CD4-positive, alpha-beta T cell treated with Interferon gamma for 1 hour (primary cell): Measurements from ENCODE around the gene KCND2.
"Not testable (repeated sequence)": the region's sequence is repeated elsewhere in the genome, so short reads cannot be mapped to it uniquely, and the experiment has no call there.

Experiments
- DNase-seq: peaks from one replicate; pipeline ENCODE4 v3.0.0-alpha.2; 2020

Gene KCND2

DNA sequence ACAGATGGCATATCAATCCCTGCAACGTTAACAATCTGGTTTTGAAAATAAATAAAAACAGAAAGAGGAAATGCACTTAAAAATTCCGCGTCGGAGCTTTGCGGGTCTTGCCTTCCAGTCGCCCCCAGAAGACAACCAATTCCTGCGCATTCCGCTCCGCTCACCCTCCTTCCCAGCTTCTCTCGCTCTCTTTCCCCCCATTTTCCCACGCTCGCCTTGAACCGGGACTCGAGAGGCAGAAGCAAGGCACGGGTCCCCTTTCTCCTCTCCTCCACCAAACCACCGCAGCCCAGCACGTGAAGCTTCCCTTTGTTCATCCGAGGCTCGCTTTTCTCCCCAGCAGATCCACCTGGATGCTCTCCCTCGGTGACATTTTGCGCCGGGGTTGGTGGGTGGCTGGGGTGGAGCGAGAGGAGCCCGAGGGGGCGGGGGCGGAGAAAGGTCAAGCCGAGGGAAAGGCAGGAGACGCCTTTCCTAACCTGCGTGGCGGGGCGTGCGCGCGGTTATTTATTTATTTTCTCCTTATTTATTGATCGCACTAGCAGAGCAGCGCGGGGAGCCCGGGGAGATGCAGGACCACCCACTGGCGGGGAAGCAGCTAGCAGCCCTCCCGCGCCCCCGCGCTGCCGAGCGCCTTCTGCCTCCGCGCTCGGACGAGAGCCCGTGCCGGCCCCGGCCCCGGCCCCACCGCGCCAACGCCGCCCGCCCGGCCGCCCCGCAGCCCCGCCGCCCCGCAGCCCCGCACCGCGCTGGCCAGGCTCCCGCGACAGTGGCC is at the start of gene KCND2:
KCND2 (plus strand) TSS at position 475 of the 775 bp plus-strand sequence.
- DNase-seq, result no peak

DNA sequence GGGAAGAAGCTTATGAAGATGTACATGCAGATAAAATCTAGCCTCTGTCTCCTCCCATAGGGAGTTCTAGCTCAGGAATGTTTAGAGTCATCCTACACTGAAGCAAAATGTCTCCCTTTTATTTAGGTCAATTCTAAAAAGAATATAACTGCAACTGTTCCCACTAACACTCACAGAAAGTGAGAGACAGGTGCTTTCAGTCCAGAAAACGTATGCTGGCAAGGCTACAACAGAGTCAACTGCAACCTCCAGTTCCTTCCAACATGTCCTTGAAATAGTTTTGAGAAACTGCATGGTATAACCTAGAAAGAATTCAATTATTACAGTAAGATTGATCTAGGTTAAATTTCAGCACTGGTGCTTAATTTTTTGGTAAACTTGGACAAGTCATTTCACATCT is 46.8 kb upstream of the KCND2 start:
- DNase-seq, result no peak

DNA sequence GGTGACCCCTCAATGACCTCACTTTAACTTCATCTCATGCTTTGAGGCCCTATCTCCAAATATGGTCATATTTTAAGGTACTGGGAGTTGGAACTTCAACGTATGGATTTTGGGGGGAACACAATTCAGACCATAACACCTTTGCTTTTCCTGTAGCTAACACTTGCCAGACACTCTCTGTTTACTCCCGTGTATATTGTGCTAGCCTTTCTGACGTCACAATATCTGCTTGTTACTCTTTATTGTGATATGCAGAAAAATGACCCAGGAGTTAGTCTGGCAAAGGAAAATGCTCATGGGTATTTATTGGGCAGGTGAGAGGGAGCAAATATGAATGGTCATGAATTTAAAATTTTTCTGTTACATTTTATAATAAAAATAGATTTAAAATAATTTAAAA is 45.7 kb upstream of the KCND2 start:
- DNase-seq, result no peak

DNA sequence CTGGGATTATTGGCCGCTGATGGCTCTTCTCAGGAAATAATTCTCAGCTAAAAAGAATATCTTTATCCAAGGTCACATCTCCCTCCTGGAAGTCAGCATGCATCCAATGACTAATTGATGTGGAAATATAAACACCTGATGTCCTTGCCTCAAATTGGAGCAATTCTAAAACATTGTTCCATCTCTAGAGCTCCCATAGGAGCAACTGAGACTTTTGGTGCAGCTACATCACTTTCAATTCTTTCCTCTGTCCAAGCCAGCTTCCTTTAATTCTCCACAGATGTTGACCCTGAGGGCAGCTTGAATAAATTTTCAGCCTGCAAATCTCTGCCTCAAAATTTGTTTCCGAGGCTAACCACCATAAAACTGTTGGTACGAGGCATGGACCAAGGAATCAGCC is 43.9 kb upstream of the KCND2 start:
- DNase-seq, result no peak

DNA sequence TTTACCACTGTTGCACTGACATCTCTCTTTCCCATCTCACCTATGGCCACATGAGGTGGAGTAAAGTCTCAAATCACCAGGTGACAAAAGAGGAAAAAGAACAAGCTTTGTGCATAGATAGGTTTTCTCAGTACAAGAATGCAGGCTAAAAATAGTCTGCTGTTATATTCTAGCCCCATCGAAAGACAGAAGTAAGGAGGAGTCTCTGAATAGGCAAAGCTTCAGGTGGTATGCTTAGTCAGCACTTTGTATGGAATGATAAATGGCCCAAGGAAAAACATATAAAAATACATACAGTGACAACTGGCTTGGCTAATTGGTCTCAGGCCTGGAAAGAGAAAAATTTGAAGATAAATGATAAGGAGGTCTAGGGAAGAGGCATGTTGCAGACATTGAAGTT is 39.6 kb upstream of the KCND2 start:
- DNase-seq, result no peak

DNA sequence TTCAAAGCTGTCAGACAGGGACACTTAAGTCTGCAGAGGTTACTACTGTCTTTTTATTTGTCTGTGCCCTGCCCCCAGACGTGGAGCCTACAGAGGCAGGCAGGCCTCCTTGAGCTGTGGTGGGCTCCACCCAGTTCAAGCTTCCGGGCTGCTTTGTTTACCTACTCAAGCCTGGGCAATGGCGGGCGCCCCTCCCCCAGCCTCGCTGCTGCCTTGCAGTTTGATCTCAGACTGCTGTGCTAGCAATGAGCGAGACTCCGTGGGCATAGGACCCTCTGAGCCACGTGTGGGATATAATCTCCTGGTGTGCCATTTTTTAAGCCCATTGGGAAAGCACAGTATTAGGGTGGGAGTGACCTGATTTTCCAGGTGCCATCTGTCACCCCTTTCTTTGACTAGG is 32.6 kb upstream of the KCND2 start:
- not testable (repeated sequence) for DNase-seq

DNA sequence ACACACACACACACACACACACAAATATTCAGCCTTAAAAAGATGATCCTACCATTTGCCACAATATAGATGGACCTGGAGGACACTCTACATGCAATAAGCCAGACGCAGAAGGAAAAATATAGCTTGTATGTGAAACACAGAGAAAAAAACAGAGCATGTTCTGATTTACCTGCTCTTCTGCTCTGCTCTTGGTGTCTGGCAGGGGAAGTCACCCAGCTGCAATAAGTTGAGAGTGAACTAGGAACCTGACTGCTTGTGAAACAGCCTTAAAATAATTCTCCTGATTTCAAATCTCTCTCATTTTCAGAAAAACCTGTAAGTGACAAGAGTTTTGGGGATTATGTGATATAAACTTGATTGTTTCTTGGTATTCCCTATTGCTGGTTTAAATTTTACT is 31.0 kb upstream of the KCND2 start:
- DNase-seq, result no peak

DNA sequence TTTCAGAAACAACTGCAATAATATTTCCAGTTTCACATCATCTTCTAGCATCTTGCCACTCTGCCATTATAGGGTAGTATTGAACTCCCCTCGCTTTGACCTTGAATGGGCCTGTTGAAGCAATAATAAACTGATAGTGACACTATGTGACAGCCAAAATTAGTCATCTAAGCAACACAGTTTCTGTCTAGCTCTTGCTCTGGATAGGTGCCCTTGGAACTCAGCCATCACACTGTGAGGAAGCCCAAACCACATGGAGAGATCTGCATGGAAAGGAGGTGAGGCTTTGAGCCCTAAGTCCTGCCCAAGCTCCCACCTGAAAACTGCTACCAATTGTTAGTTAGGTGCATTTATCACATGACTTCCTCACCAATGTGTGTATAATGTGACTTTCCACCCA is 18.1 kb upstream of the KCND2 start:
- no peak for DNase-seq

DNA sequence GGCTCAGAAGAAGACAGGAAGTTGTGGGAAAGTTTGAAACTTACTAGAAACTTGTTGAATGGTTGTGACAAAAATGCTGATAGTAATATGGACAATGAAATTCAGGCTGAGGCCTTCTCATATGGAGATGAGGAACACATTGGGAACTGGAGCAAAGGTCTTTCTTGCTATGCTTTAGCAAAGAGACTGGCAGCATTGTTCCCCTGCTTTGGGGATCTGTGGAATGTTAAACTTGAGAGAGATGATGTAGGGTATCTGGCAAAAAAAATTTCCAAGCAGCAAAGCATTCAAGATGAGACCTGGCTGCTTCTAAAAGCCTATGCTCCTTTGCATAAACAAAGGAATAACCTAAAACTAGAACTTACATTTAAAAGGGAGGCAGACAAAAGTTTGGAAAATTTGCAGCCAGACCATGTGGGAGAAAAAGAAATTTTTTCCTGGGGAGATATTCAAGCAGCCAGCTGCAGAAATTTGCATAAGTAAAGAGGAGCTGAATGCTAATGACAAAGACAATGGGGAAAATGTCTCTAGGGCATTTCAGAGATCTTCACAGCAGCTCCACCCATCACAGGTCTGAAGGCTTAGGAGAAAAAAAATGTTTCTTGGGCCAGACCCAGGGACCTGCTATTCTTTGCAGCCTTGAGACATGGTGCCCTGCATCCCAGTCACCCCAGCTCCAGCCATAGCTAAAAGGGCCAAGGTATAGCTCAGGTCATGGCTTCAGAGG is 16.5 kb upstream of the KCND2 start:
- DNase-seq, result no peak

DNA sequence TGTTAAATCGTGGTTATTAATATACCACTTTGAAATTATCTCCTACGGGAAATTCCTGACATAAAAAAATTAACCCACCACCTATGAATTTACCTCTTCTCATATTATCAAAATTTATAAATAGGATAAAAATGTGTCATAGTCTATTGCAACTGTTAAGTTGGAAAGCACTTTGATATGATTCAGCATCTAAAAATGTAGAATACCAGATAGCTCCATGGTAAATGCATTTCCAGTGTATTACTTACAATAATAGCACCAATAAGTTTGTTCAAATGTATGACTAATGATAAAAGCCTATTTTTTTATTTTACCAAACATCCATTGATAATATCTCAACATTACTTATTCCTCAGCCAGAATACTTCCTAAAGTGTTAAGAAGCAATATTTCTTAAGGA is 13.6 kb upstream of the KCND2 start:
- no peak for DNase-seq

DNA sequence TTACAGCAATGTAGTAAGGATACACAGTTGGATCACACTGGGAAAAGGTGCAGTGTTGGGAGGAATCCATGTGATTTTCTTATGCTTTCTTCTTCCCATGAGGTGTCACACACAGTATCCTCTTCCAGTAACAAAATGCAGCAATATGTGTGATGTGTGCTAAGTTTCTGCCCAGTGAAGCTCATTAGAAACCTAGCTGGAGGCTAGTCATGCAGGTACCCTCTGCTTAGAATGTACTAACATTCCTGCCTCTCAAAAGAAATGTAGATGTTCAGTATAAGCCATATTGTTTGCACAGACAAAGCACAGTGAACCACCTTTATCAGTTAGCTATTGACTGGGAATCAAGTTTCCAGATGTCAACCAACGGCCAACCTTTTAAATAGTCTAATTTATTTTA is 12.9 kb upstream of the KCND2 start:
- DNase-seq, result no peak

DNA sequence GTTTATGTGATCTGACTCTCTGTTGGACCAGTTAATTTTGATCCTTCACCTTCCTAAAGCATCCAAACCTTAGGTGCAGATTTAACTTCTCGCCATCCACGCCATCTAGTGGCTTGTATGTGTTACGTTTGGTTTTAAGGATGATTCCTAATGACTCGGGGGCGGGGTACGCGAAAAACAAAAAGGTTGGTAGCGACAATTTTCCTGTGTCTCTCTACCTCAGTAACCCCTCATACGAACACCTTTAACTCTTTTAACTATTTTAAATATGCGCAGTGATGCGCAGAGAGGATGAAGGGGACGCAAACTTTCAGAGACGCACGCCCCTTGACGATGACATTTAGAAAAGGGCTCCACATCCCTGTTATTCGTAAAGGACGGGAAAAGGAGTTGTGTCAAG is 714 bp upstream of the KCND2 start:
- no peak for DNase-seq

DNA sequence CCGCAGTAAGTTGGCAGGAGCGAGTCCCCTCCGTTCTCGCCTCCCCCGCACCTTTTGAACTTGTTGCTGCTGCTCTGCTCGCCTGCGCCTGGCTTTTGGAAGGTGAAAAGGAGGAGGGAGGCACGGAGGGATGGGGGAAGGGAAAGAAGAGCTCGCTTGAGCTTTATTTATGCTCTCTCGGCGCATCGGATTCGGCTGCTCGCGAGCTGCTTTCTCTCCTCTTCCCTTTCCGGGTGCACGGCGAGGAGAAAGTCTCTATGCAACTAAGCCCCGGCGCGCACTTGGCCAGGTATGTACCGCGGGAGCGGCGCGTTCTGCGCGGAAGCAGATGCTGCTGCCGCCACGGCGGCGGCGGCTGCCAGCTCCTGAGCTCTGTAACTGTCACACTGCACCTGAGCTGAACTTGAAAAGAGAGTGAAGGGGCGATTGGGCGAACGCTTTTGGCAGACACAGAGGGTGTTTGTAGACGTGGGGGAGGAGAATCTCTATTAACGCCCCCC is 551 bp downstream of the KCND2 start:
- no peak for DNase-seq

DNA sequence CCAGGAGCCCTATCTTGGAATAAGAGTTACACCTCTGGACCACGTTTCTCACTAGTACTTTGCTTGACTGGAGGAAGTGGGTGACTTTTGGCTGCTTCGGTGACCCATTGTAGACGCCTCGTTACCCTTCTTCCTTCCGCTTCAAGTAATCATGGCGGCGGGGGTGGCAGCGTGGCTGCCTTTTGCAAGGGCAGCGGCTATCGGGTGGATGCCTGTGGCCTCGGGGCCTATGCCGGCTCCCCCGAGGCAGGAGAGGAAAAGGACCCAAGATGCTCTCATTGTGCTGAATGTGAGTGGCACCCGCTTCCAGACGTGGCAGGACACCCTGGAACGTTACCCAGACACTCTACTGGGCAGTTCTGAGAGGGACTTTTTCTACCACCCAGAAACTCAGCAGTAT is 1.5 kb downstream of the KCND2 start:
- DNase-seq, result no peak

DNA sequence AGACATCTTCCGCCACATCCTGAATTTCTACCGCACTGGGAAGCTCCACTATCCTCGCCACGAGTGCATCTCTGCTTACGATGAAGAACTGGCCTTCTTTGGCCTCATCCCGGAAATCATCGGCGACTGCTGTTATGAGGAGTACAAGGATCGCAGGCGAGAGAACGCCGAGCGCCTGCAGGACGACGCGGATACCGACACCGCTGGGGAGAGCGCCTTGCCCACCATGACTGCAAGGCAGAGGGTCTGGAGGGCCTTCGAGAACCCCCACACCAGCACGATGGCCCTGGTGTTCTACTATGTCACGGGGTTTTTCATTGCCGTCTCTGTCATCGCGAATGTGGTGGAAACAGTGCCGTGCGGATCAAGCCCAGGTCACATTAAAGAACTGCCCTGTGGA is 1.9 kb downstream of the KCND2 start:
- DNase-seq, result no peak

DNA sequence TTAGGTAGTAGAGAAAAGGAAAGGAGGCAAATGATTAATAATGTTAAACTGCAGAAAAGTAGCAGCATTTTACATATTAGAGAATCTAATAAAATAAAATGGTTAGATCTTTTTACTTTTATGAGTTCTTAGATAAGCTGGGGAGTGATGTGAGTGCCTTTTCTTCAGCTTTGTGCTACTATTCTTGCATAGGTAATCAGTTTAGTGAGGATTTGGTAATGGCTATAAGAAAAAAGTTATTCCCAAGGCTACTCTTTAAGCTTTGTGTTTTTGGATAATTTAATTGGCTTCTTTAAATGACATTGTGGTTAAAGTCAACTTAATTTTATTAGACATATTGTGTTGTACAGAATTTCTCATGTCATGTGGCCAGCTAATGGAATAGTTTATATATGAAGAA is 3.7 kb downstream of the KCND2 start:
- DNase-seq, result no peak

DNA sequence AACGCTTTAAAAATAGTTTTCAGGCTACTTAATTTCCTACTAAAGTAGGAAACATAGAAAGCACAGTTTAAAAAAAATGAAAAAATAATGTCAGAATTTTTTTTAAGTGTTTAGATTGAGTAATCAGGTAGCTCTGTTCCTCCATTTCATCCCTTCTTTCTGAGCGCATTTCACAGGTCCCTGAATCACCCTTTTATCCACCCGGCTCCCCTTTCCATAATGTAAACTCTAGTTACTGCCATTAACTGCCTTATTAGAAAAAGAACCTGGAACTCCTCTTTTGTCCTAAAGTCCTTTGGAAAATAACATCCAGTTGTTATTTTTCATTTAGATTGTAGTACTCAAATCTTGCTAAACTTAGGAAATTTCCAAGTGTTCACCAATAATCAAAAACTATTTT is 5.8 kb downstream of the KCND2 start:
- DNase-seq, result no peak

DNA sequence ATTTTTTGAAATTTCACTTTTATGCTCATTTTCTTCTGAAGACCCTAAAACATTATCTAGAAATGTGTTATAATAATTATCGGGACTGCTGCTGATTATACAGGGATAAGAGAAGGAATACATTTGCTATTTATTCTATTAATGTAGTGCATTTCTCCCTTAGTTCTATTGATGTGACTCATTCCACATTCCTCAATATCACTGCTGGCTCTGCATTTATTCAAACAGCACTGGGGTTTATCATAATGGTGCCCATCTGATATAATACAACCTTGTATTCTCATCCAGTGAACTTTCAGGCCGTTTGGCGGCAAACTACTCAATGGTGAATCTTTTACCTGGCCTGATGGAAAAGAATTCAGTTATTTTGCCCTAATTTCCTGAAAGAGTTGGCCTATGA is 7.8 kb downstream of the KCND2 start:
- DNase-seq, result no peak

DNA sequence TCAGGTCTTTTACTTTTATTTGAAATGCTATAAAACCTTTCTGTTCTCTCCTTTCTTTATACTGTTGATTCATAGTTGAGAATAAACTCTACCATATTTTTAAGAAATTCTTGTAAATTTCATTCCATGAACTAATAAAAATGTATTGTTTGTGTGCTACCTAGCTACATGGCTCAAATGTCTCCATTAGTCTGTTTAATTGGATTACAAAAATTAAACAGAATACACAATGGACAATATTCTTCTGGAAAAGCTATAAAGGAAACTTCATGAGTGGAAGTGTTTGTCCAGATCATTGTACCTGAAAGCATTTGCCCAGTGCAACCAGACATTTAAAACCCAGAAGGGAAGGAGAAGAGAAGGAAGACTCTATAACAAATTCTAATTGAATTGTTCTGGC is 20.1 kb downstream of the KCND2 start:
- no peak for DNase-seq

DNA sequence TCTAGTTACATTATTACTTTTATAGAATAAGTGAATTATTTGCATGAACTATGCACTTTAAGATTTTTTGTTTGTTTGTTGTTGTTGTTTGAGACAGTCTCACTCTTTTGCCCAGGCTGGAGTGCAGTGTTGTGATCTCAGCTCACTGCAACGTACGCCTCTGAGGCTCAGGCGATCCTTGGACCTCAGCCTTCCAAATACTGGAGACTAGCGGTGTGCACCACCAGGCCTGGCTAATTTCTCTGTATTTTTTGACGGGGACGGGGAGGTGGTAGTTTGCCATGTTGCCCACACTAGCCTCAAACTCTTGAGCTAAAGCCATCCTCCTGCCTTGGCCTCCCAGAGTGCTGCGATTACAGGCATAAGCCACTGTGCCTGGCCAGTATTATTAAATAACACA is 29.2 kb downstream of the KCND2 start:
- DNase-seq, result no peak

DNA sequence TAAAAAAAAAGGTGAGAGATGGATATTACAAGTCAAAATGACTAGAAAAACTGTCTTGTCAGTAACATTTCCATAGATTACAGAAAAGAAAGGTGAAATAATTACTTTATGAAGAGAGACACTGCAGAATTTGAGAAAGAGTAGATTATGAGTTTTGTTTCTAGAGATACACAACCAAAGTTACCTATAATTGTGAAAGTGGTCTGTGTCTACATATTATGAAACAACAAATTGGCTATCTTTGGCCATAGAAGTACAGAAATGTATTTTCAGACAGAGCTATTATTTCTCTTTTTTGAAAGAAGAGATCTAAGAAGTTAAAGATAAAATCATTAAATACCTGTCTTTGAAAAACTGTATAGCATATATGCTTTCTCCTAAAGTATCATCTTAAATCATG is 30.1 kb downstream of the KCND2 start:
- DNase-seq, result no peak

DNA sequence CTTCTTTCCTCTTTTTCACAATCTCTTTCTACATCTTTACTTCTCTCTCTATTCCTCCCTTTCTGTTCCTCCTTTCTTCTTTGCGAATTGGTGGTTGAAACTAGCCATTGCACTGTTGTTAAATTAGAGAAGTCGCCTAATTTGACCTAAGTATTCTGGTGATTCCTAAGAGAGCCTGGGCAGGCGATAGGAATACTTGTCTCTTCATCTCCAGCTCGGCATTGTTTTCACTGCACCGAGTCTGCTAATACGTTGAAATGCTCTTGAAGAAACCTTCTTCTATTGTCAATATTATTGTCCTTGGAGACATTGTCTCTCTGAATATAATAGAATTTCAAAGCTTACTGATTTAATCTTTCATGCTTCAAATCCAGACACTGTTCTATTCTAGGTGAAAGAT is 31.7 kb downstream of the KCND2 start:
- DNase-seq, result no peak

DNA sequence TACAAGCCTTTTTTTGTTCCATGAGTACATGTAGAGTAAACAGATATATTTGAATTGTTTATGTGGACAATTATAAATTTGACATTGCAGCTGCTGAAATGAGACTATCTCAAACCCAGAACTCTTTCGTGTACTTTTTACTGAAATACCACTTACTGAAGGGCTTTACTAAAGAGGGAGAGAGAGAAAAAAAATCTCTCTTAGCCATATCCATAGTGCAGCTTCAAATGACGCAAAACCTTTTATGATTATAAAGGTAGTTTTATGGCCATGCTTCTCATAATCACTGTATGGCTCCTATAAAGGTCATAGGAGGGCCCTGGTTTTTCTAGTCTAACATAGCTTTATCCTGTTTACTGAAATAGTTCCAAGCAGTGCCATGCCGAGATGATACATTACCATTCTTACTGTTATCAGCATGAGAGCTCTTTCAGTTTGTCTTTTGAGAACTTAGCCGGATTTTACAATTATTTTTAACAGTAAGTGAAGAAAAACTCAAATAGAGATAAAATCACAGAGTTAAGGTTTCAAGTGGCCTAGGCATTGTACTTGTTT is 35.1 kb downstream of the KCND2 start:
- no peak for DNase-seq
